Left ventricle myocardium superior (tissue), 1 donor: ENCODE results near the gene DTD1. TPM values are rescaled to one million over a fixed set of nuclear protein-coding genes. Genes with fewer than 3 reads are reported as not detected.

Source experiments
- ATAC-seq: fragments of 200-7000 bp; cut with Tn5 transposase; one replicate; pipeline ENCODE4 v1.9.1; 2020; ENCODE audit warnings: mild to moderate bottlenecking, moderate library complexity
- DNase-seq: peaks from one replicate; pipeline ENCODE4 v3.0.0-alpha.2; 2020
- intact Hi-C: fragments of 100-400 bp; cut with micrococcal nuclease; formaldehyde crosslinking; loops from one replicate; pipeline ENCODE4 v1.11.0; 2022
- long read RNA-seq: library from polyadenylated mRNA; unstranded; transcript quantifications from one replicate; pipeline ENCODE4 v2.0.0, GENCODE V29; 2021
- total RNA-seq: library from RNA; stranded (reverse); fragmentation: NEBNext Ultra II Directional; extraction: Animal tissue kit (Norgen Biotek cat#: 25700); gene quantifications from one replicate; pipeline ENCODE4 v1.2.1, GENCODE V29; 2021
- donor health status: DM: no; HTN: yes; CAD: no; lungs with severe emphysema.

The DTD1 gene, protein sequence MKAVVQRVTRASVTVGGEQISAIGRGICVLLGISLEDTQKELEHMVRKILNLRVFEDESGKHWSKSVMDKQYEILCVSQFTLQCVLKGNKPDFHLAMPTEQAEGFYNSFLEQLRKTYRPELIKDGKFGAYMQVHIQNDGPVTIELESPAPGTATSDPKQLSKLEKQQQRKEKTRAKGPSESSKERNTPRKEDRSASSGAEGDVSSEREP
- 10.7 TPM for total RNA-seq
- long read RNA-seq, transcript DTD1-201 (6 exons, 1,387 nt) = major isoform, 13 of 13 reads
- long read RNA-seq, partial matches to known transcripts = 0 of 13 reads
- long read RNA-seq, other reads (novel, unspliced or antisense) = 0 of 13 reads

DNA sequence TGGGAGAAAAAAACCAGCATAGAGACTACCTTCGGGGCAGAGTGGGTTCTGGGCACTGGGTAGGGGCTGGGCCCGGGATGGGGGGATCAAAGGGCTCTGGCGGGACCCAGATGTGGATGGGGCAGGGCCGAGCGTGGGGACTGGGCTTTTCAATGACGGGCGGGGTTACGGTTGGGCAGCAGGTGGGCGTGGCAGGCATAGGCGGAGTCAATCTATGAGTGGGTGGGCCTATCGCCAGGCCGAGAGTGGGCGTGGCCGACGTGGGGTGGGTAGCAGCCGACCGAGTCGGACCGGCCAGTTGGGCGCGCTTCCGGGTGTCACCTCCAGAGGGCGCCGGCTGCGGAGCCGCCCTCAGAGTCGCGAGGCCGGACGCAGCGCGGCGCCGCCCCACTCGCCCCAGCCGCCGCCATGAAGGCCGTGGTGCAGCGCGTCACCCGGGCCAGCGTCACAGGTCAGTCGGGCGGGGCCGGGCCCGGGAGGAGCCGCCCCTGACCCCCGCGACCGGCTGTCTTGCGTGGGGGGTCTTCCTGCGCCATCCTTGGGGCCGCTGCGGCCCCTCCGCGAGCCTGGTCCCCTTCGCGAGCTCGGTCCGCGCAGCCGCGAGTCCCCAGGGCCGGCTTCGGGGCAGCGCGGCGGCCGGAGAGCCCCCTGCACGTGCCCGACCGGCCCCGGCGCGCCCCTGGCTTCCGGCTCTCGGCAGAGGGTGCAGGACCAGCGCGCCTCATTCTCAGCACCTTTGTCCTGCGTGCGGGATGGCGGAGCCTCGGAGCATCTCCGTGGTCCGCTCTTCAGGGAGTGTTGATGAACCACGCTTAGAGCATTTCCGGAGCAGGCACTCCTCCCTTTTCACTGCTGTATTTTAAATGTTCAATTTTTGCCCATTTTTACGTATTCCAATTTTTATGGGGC, at the start of gene DTD1:
DTD1 (plus strand) TSS at position 390 of the 909 bp plus-strand sequence; CDS start at position 409, 19 bp downstream.
- intact Hi-C loops = no loop called here

DNA sequence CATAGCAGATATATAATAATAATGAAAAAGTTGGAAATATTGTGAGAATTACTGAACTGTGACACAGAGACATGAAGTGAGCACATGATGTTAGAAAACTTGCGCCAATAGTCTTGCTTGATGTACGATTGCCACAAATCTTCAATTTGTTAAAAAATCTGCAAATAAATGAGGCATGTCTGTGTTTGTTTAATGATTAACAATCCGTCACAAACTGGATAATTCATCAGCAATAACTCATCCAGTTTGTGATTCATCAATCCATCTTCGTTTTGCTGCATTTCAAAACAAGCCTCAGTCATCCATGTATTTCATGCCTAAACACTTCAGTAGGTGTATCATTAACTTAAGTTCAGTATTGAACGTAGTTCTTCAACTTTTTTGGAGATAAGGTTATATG, 46.1 kb upstream of the DTD1 start:
- ATAC-seq = no peak
- intact Hi-C loops = no loop called here
- DNase-seq = no peak

More for the DNA sequence above, at the start of gene DTD1:
- ATAC-seq = peak; percentile 99
- DNase-seq = peak; percentile 98

DNA sequence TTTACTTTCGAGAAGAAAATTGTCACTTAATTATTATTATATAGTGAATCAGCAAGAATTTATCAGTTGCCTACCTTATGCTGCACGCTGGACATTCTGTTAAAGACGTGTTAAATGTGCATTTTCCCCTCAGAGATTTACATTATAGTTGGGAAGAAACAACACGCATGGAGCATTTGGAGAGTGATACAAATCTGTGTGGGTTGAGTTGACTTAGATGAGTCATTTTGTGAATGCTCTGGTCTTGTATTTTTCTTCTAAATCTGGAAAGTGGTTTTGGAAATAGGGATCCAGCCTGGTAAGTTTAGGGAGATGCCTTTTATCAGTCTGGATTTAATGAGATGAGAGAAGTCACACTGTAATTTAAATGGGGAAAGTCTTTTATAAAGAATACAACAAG, 44.6 kb upstream of the DTD1 start:
- intact Hi-C loops = no loop called here
- ATAC-seq (no peak), DNase-seq (no peak)

DNA sequence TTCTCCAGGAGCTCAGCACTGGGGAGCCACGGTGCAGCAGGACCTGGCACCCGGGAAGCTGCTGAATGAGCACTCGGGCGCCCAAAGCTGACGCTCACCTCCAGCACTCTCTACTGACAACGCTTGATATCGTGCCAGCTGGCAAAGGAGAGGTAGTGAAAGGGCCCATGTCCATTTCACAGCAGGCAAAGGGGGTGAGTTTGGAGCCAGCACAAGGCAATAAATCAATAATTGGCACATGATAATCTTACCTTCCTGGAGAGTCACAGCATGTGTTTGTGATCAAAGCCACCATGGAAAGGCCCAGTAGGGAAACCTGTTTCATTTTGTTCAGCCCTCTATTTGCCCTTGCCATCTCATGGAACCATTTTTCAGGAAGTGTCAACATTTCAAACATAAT, 43.9 kb upstream of the DTD1 start:
- ATAC-seq (peak; percentile 78), DNase-seq (peak; percentile 58)
- intact Hi-C loops = no loop called here

DNA sequence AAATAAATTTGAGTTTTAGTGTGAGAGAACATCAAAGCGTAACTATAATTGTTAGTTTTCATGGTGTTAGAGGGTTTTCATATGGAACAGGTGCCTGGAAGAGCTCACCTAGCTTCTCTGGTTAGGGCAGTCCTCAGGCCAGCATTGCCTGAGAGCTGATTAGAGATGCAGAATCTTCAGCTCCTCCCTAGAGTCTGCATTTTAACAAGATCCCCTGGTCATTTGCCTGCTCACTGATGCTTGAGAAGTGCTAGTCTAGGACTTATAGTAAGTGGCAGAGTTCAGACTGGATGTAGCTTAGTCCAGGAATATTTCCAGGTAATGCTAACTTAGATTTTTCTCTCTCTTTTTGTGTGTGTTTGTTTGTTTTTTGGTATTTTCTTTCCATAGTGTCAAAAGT, 42.3 kb upstream of the DTD1 start:
- DNase-seq (no peak), ATAC-seq (no peak)
- intact Hi-C loops = no loop called here

DNA sequence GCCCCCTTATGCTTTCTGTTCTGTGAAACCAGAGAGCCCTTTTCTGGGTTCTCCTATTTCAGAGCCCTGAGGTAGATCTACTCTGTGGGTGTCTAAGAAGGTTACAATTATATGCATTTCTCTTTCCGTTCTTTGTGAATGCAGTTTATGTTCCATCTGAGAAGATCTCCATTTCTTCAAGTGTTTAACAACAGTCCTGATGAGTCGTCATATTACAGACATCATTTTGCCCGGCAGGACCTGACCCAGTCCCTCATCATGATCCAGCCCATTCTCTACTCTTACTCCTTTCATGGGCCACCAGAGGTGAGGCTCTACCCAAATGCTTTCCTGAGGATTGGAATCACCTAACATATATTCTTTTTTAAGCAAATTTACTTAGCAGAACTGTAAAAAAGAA, 39.4 kb upstream of the DTD1 start:
- ATAC-seq = no peak

DNA sequence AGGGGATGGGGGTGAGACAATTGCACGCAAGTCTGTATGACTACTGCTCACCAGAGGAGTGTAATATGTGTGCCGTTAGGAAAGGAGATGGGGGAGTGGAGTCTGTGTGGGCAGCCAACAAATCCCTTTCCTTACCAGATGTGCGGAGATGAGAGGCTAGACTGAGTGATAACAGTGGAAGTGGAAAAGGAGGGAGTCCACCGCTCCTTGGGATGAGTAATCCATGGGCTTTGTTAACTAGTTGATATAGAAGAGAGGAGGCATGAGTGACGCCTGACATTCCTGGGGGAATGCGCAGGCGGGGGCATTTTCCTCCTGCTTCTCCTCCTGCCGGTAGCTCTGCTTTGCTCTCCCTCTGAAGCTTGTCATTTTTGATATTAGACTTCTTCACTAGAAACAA, 34.1 kb upstream of the DTD1 start:
- intact Hi-C loops = no loop called here
- ATAC-seq = no peak
- no peak for DNase-seq

More for the DNA sequence above, 39.4 kb upstream of the DTD1 start:
- intact Hi-C loops = no loop called here
- no peak for DNase-seq

DNA sequence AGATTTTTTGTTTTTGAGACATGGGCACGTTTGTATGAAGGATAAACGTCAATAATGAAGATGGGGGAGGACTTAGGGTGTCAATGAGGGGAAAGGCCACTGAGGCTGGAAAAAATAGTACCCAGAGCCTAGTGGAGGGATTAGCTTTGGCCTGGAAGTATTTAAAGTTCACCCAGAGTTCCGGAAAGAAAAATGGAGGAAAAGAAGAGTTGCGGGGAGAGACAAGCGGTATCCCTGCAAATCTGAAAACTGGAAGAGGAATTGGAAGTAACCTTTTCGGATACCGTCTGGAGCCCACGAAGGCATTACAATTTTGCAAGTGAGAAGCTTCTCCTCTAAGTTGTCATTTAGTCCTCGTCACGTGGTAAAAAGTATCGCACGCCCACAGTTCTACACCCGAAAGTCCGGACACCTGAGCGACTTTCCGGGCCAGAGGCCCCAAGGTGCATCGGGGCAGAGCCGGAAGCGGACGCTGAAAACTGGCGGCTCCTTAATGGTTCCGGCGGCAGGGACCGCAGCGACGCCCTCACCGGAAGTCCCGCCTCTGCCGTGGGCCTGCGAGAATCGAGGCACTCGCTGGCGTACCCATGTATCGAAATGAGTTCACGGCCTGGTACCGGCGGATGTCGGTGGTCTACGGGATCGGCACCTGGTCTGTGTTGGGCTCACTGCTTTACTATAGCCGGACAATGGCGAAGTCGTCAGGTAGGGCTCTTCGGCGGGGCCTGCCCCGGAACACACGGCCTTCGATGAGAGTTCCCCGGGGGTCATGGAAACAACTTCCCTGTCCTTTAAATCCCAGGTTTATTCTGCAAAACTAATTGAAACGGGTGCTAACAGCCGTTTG, 20.7 kb upstream of the DTD1 start, which contains the start of gene SMIM26:
SMIM26 (plus strand) TSS at position 541 of the 847 bp plus-strand sequence; CDS start at position 588, 47 bp downstream.
- peak; percentile 96 for DNase-seq
- ATAC-seq = peak; percentile 100
- intact Hi-C loops = no loop called here

DNA sequence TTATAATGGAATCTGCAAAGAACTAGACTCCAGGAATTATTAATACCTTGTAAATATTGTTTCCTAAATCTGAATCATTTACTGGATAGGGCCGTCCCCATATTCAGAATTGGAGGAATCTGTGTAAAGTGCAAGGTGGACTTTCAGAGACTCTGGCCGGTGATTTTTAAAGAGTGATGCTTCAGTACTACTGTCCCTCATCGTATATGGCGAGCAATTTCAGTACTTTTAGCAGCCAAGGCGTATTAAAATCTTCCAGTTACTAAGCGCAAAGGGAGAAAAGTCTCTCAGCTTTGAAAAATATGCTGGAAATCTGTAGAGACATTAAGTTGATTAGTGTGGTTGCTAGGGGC, 20.1 kb upstream of the DTD1 start:
- peak; percentile 22 for ATAC-seq
- intact Hi-C loops = no loop called here
- DNase-seq = no peak

DNA sequence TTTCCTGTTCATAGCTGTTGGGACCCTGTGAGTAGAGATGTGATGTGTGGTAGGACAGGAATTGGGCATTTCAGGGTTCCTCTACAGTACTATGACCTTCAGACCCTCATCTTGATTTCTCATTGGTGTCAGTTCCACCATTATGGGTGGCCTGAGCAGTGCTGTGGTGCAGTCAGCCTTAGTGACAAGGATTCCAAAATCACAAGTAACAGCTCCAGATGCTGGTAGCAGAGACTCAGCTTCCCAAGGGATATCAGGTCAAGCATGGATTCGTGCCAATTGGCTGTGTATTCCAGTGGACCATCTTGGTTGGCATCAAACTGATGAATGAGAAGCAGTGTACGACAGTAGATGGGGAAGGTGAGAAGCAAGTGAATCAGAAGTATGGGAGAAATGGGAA, 16.8 kb upstream of the DTD1 start:
- ATAC-seq (no peak), DNase-seq (no peak)
- intact Hi-C loops = no loop called here

DNA sequence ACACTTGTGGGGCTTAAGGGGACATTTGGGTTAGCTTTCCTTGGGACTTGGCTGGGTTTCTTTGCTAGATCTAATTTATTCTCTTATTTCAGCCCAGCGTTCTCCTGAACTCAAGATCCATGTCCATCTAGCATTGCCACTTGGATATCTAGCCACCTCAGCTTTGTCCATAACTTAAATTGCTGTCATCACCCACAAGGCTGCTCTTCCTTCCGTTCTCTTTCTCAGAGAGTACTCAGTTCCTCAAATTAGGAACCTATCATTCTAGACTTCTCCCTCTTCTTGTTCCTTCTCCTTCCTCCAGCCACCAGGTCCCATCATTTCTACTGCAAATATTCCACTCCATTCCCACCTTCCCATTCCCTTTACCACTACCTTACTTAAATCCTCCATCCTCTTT, 16.3 kb upstream of the DTD1 start:
- DNase-seq = no peak
- no peak for ATAC-seq
- intact Hi-C loops = no loop called here

DNA sequence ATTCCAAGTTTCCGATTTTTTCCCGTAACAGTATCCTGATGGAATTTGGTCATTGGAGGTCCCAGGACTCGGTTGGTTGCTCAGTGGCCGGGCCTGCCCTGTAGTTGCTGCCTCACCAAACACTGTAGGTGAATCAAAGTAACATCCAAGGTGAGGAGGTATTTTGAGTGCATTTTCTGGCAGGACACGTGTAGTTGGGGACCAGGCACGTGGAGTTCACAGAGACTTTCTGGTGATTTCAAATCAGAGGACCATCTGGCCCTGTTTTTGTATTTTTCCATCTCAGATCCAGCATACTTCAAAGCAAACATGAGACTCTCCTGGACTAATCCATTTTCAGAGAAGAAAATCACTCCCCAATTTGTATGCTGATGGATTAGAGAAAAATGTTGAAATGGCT, 9.9 kb upstream of the DTD1 start:
- ATAC-seq (no peak), DNase-seq (no peak)
- intact Hi-C loops = no loop called here

DNA sequence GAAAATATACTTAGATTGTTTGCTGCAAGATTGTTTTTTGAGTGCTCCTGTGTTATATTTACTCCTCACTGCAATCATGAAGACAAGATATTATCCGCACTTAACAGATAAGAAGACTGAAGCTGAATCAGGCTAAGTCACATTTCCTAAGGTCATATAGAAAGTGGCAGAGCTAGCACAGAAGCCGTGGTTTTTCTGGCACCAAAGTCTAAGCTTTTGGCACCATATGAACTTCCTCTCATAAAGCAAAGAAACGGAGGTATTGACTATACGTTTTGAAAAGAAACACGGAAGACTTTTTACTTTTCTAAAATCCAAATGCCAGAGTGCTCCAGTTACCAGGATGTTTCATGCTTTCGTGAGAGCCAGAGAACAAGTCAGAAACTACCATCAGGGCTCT, 9.3 kb upstream of the DTD1 start:
- ATAC-seq = no peak
- DNase-seq = no peak
- intact Hi-C loops = no loop called here

DNA sequence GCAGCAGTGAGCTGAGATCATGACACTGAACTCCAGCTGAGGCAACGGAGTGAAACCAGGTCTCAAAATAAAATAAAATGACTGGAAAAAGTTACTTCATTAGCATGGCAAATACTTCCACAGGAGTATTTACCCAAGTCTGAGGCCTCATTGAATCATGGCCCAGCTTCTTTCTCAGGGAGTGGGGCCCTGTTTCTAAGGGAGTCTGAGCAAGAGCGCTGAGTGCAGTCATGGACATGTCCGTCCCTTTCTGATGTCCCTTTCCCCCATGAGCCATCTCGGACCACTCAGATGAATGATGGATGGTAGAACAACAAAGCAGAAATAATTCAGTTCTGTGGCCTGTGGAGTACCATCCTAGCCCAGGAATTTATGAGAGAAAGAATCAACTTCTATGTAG, 7.8 kb upstream of the DTD1 start:
- intact Hi-C loops = no loop called here

DNA sequence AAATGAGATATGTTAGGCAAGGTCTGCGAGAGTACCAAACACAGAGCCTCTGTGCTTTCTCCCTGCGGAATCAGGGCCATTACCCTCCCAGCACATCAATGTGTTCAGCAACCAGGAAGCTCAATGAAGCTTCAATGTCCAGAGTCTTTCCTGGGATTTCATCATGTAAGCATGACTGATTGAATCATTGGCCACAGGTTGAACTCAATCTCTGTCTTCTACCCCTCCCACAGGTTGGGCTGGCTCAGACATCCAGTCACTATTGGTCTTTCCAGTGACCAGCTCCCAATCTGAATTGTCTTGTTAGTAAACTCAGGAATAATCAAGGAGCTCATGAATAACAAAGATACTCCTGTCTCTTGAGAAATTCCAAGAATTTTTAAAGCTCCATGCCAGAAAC, 2.7 kb upstream of the DTD1 start:
- intact Hi-C loops = no loop called here
- ATAC-seq (no peak), DNase-seq (no peak)

More for the DNA sequence above, 7.8 kb upstream of the DTD1 start:
- ATAC-seq = no peak
- DNase-seq = no peak

DNA sequence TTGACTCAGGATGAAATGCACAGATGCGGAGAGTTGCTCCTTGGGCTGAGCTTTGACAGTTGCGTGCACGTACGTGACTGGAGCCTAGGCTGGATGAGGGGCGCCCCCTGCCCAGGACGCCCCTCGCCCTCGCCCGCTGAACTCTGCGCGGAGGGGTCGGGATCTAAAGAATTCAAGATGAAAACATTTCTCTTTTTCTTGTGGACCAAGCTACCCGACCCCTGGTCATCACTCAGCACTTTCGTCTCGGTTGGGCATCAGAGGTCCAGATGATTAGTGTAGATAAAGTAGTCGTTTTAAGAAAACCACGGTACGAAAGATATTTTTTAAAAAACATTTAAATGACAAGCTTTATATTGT, 700 bp downstream of the DTD1 start:
- intact Hi-C loops = no loop called here
- DNase-seq = no peak

DNA sequence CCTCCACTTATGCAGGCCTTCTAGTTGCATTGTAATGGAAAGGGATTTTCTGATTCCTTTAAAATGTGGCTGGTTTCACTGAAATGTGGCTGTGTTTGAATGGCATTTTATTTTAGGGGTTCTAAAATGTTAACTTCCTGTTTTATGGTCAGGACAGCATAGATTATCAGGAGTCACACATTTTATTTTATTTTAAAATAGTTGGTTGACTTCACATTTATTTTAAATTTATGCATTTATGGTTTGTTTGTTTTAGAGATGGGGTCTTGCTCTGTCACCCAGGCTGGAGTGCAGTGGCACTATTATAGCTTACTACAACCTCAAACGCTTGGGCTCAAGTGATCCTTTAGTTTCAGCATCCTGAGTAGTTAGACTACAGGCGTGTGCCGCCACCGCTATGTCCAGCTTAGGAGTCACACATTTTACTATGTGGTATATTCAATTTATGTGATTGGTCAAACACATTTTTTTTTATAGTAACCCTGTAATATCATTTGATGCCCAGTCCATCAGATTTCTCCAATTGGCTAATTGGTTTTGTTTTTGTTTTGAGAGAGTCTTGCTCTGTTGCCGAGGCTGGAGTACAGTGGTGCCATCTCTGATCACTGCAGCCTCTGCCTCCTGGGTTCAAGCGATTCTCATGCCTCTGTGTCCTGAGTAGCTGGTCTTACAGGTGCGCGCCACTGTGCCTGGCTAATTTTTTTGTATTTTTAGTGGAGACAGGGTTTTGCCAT, 2.3 kb downstream of the DTD1 start:
- ATAC-seq (no peak), DNase-seq (no peak)
- intact Hi-C loops = no loop called here

More for the DNA sequence above, 700 bp downstream of the DTD1 start:
- ATAC-seq = no peak

DNA sequence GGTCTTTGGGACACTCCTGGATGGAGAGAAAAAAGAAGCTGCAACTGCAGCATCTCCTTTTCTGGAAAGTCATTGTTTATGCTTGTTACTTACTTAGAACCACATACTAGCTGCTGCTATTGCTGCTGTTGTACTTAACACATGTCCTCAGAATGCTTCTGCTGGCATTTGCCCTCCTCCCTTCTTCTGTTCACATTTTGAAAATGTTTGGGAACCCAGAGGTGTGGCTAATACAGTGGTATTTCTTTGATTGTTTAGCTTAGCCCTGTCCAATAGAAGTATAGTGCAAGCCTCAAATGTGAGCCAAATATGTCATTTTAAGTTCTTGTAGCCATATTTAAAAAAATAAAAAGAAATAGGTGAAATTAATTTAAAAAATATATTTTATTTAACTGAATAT, 8.4 kb downstream of the DTD1 start:
- ATAC-seq = no peak
- intact Hi-C loops = no loop called here

DNA sequence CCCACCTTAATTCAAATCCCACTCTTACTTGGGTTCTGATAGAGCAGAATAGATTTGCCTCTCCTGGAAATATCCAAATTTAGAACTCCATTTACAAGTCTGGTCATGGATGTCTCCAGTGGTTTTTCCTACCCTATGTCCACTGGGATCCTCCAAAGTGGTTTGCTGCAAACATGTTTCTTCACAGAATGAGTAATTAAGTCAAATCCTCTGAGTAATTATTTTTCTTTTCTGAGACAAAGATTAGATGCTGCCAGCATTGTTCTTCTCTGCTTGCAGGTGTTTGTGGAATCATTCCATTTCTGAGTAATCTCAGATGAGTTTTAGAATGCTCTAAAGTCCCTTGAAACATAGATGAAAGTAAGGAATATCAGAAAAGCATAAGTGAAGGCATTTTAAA, 21.9 kb downstream of the DTD1 start:
- intact Hi-C loops = no loop called here
- DNase-seq (no peak), ATAC-seq (no peak)

More for the DNA sequence above, 8.4 kb downstream of the DTD1 start:
- DNase-seq = no peak
